ENCODE measurements around the gene OR6J1. TPM values are rescaled to one million over a fixed set of nuclear protein-coding genes. Genes with fewer than 3 reads are reported as not detected.

Gene OR6J1
- total and polyA plus RNA-seq, 2 of the 8 experiments (the other 6 are each of a cell fraction or from before 2014, with no cell fraction given): not detected

DNA sequence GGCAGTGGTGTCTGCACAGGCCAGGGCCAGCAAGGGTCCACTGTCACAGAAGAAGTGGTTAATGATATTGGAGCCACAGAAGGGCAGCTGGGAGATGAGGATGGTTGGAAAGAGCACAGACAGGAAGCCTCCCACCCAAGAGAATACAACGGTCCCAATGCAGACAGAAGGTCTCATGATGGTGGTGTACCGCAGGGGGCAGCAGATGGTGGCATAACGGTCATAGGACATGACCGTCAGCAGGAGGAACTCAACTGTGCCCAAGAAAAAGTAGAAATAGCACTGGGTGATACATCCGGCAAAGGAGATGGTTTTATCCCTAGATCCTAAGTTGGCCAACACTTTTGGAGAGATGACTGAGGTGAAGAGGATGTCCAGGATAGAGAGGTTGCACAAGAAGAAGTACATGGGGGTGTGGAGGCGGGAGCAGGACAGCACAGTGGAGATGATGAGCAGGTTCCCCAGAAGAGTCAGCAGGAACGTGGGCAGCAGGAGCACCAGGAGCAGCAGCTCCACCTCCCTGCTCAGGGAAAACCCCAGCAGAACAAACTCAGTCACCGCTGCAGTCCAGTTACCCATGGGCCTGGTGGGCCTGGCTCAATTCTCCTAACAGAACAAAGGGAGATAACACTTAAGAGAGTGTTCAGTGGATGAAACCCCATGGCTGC is 9.8 kb downstream of the OR6J1 start:
- H3K4ac ChIP-seq (replicated peaks; ENCODE audit: insufficient read length, low read depth, low read length): no peak overlapping the region
- 79% methylated on average over 8 of the region's 8 CpGs; no CpG with 5 or more reads in 1 of the 2 experiments for WGBS, 2 experiments (ENCODE audit: extremely low coverage in 1 of 2, insufficient coverage in 1 of 2, insufficient read length in 1 of 2, insufficient replicate concordance in 2 of 2, low coverage in 1 of 2, low lambda C conversion rate in 2 of 2, missing lambda C conversion rate in 1 of 2)
- H4K5ac ChIP-seq (ENCODE audit: insufficient read length, low read depth, low read length): no peak overlapping the region
- H2BK12ac ChIP-seq (ENCODE audit: low read depth, low read length): no peak overlapping the region
- H3K79me1 ChIP-seq (ENCODE audit: low read depth, low read length): no peaks in the 10 kb centered on the region
- FAIRE-seq (no peak), DNase-seq (ENCODE audit: low read depth in 1 of 2, low spot score in 2 of 2) (no peak)
- H4K20me1 ChIP-seq (replicated peaks in 1 of 2; ENCODE audit: control insufficient read depth in 1 of 2, insufficient read depth in 2 of 2, low read length in 2 of 2): no peaks in the 10 kb centered on the region
- no peak overlapping the region for H3K14ac ChIP-seq (ENCODE audit: insufficient read length)
- H3K56ac ChIP-seq (replicated peaks; ENCODE audit: insufficient read length, low read depth, low read length): no peak overlapping the region
- H3K18ac ChIP-seq (ENCODE audit: extremely low read depth, low read length): no peak overlapping the region
- H4K91ac ChIP-seq (replicated peaks; ENCODE audit: insufficient read length, low read length): no peak overlapping the region
- no peaks in the 10 kb centered on the region for H3K4me1 ChIP-seq (replicated peaks in 1 of 4; ENCODE audit: control insufficient read depth in 3 of 4, insufficient read depth in 4 of 4, low read length in 3 of 4)
- H2BK15ac ChIP-seq (ENCODE audit: low read length): no peak overlapping the region
- no peak overlapping the region for H3K4me3 ChIP-seq (ENCODE audit: extremely low read depth in 1 of 4, insufficient read depth in 2 of 4, low read depth in 3 of 4, low read length in 4 of 4)
- H2AK5ac ChIP-seq (ENCODE audit: low read depth, low read length): no peak overlapping the region
- H3K36me3 ChIP-seq (ENCODE audit: control insufficient read depth in 2 of 4, insufficient read depth in 4 of 4, low read length in 3 of 4): peaks cover 0 to 4% (median 0%) of the 10 kb centered on the region in 4 experiments; a peak in 1 of 8 replicates
- no peak overlapping the region for H2AFZ ChIP-seq (ENCODE audit: low read length)
- H4K8ac ChIP-seq (ENCODE audit: extremely low read depth, insufficient read depth, low read length): no peak overlapping the region
- H3K23ac ChIP-seq (ENCODE audit: insufficient read length): no peak overlapping the region
- peaks cover 9 to 18% of the 10 kb centered on the region in 2 experiments; a peak in 3 of 4 replicates for H3K9me3 ChIP-seq (ENCODE audit: insufficient read depth in 2 of 2, low read depth in 1 of 2, low read length in 1 of 2)
- ChIA-PET CTCF (ENCODE audit: partially characterized antibody) (interaction anchor here (1.1 to 2.1 kb wide), 2 partner anchors 10 to 45 kb away, joined by 4 to 5 read pairs; partner anchors contain the start of genes DAD1 and OR6J1), POLR2A (ENCODE audit: partially characterized antibody) (no interaction called here)
- no peak overlapping the region for H2BK120ac ChIP-seq (replicated peaks; ENCODE audit: low read depth, low read length)
- no peak for TF ChIP-seq EGR1 (IDR thresholded peaks at IDR 0.05; ENCODE audit: borderline replicate concordance, low read depth, low read length)
- no peak for TF ChIP-seq CTBP2 (IDR thresholded peaks at IDR 0.05; ENCODE audit: borderline replicate concordance, insufficient read depth, insufficient read length, low read length)
- no peak for TF ChIP-seq FOSL1 (IDR thresholded peaks at IDR 0.05; ENCODE audit: insufficient read depth, low read depth, low read length)
- TF ChIP-seq POLR2A (IDR thresholded peaks at IDR 0.05; ENCODE audit: control extremely low read depth in 1 of 2, low read depth in 2 of 2, low read length in 2 of 2): no peak
- TF ChIP-seq, protein P1, sequence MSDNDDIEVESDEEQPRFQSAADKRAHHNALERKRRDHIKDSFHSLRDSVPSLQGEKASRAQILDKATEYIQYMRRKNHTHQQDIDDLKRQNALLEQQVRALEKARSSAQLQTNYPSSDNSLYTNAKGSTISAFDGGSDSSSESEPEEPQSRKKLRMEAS (IDR thresholded peaks at IDR 0.05): no peak
- no peak for TF ChIP-seq TCF12 (IDR thresholded peaks at IDR 0.05; ENCODE audit: low read depth, low read length)
- TF ChIP-seq NANOG (IDR thresholded peaks at IDR 0.05; ENCODE audit: insufficient read depth, low read depth, low read length, poor library complexity, severe bottlenecking): no peak
- H3K27me3 ChIP-seq (replicated peaks in 1 of 4; ENCODE audit: control insufficient read depth in 3 of 4, extremely low read depth in 1 of 4, insufficient read depth in 3 of 4, low read length in 3 of 4): no peaks in the 10 kb centered on the region
- H2BK5ac ChIP-seq (ENCODE audit: low read depth, low read length): no peak overlapping the region
- H2BK20ac ChIP-seq (ENCODE audit: low read length): no peak overlapping the region
- no peaks in the 10 kb centered on the region for H3K23me2 ChIP-seq (ENCODE audit: low read depth, low read length)
- no peak overlapping the region for H3K27ac ChIP-seq (ENCODE audit: low read depth, low read length)
- H3K9ac ChIP-seq (replicated peaks in 1 of 4; ENCODE audit: extremely low read depth in 1 of 4, low read depth in 3 of 4, low read length in 3 of 4): no peak overlapping the region
- no peaks in the 10 kb centered on the region for H3K79me2 ChIP-seq (ENCODE audit: control insufficient read depth in 1 of 2, insufficient read depth in 2 of 2, low read length in 2 of 2)
- H3K4me2 ChIP-seq (ENCODE audit: insufficient read depth in 1 of 2, low read depth in 2 of 2, low read length in 2 of 2): no peak overlapping the region
